GM12891 (cell line): ENCODE results near the gene HEXB.

Experiments
- DNase-seq: peaks from one replicate; pipeline ENCODE4 v3.0.0; 2011; ENCODE audit warnings: low spot score; ENCODE audit not compliant: insufficient read length
- FAIRE-seq: peaks from 2 replicates; lab custom pipeline; 2011; peaks lifted over from hg19 to GRCh38; lab: Jason Lieb, UNC
- PAX5 ChIP-seq: IDR thresholded peaks from 2 replicates; pipeline ENCODE4 v1.6.1; 2011; ENCODE audit warnings: low read length, moderate library complexity, mild to moderate bottlenecking; ENCODE audit not compliant: insufficient read depth, severe bottlenecking
- POLR2A ChIP-seq: IDR thresholded peaks from 2 replicates; pipeline ENCODE4 v1.6.1; 2011; ENCODE audit warnings: low read depth, low read length, control low read depth
- POLR2AphosphoS5 ChIP-seq: IDR thresholded peaks from 2 replicates; pipeline ENCODE4 v1.6.1; 2011; ENCODE audit warnings: low read depth, low read length, control low read depth
- POU2F2 ChIP-seq: IDR thresholded peaks from 2 replicates; pipeline ENCODE4 v1.6.1; 2011; ENCODE audit warnings: low read depth, mild to moderate bottlenecking, control low read depth, low read length, moderate library complexity
- SPI1 ChIP-seq: IDR thresholded peaks from 2 replicates; pipeline ENCODE4 v1.6.1; 2011; ENCODE audit warnings: low read depth, low read length, control low read depth
- TAF1 ChIP-seq: IDR thresholded peaks from 2 replicates; pipeline ENCODE4 v1.6.1; 2011; ENCODE audit warnings: low read depth, low read length, control low read depth

The HEXB gene

GRCh38 chr5:74655716-74656115 is 29.3 kb upstream of the HEXB start:
- TF ChIP-seq POU2F2: no peak
- TF ChIP-seq TAF1: no peak
- no peak for TF ChIP-seq POLR2A
- TF ChIP-seq SPI1: no peak
- TF ChIP-seq POLR2AphosphoS5: no peak
- no peak for TF ChIP-seq PAX5
- FAIRE-seq: no peak
- DNase-seq: no peak

DNA sequence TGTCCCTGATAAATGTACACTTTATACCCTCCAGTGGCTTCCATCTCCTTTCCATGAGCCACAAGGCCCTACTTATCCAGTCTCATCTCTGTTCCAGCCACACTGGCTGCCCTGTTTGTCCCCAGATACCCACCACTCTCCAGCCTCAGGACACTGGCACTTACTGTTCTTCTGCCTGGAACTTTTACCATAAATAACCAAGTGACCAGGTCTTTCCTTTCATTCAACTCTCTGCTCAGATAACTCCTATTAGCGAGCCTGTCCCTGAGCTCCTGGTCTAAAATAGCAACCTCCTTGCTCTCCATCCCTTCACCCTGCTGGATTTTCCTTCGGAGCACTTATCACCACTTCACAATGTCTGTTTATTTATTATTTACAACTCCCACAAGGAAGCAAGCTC is 27.9 kb upstream of the HEXB start:
- FAIRE-seq (no peak), DNase-seq (no peak)
- TF ChIP-seq SPI1 (no peak), POLR2A (no peak), TAF1 (no peak), POLR2AphosphoS5 (no peak), POU2F2 (no peak), PAX5 (no peak)

GRCh38 chr5:74659172-74659571 is 25.9 kb upstream of the HEXB start:
- FAIRE-seq (no peak), DNase-seq (no peak)
- TF ChIP-seq POLR2A (no peak), POU2F2 (no peak), POLR2AphosphoS5 (no peak), TAF1 (no peak), PAX5 (no peak), SPI1 (no peak)

GRCh38 chr5:74660140-74660539 is 24.9 kb upstream of the HEXB start:
- TF ChIP-seq POLR2A (no peak), PAX5 (no peak), SPI1 (no peak), POLR2AphosphoS5 (no peak), TAF1 (no peak), POU2F2 (no peak)
- DNase-seq: no peak
- FAIRE-seq: no peak

DNA sequence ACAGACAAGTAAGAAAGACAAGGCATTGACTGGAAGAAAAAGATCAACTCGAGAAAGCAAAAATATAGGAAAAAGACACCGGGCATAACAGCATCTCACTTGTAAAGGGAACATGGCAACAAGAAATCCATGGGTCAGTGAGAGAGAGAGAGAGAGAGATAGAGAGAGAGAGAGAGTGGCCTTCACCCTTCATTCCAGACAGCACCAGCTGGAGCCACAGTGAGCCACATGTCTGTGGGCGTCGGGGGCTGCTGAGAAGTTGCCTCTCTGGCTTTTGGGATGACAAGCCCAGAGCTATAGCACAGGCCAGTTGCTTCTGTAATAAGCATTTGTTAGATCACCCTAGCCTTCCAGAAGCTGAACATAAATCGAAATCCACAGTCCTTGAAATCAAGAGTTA is 24.2 kb upstream of the HEXB start:
- FAIRE-seq: no peak
- no peak for TF ChIP-seq PAX5
- no peak for TF ChIP-seq POLR2A
- no peak for TF ChIP-seq SPI1
- no peak for TF ChIP-seq TAF1
- TF ChIP-seq POLR2AphosphoS5: no peak
- TF ChIP-seq POU2F2: no peak
- no peak for DNase-seq

DNA sequence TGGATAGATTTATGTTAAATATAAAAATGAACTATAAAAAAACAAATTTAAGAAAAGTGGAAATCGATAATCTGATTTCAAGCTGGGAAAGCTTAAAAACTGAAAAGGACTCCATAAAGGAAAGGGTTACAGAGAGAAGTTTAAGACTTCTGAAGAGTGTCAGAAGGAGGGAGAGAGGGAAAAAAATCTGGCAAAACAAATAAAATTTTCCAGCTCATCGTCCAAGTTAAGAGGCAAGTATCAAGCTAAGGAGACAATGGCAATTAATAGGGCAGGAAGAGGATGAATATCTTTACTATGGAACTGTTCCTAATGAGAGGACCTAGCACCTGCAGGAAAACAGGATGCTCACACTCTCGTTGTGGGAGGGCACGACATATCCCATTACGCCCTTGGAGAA is 20.5 kb upstream of the HEXB start:
- FAIRE-seq (no peak), DNase-seq (no peak)
- no peak for TF ChIP-seq SPI1
- TF ChIP-seq POLR2AphosphoS5: no peak
- no peak for TF ChIP-seq POLR2A
- no peak for TF ChIP-seq PAX5
- no peak for TF ChIP-seq TAF1

GRCh38 chr5:74665273-74665672 is 19.8 kb upstream of the HEXB start:
- DNase-seq: no peak
- TF ChIP-seq SPI1 (no peak), POLR2AphosphoS5 (no peak), PAX5 (no peak), TAF1 (no peak), POLR2A (no peak)
- no peak for FAIRE-seq

DNA sequence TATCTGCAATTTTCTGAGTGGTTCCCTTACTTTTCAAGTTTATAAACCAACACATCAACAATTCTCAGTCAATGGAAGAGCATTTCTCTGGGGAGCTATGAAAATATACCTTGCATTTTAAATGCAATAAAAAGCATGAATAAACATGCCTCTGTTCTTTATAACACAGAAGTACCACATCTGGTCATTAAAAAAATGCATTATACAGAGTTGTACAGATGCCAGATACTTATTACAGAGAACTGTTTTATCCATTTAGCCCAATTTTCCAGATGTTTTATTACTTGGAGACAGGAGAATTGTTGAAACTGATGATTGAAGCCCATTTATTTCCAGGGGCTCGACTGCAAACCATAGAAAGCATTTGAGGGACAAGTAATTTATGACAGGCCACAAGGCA is 19.2 kb upstream of the HEXB start:
- TF ChIP-seq POLR2A (no peak), SPI1 (no peak), POLR2AphosphoS5 (no peak), TAF1 (no peak), PAX5 (no peak), POU2F2 (no peak)
- no peak for FAIRE-seq
- no peak for DNase-seq

DNA sequence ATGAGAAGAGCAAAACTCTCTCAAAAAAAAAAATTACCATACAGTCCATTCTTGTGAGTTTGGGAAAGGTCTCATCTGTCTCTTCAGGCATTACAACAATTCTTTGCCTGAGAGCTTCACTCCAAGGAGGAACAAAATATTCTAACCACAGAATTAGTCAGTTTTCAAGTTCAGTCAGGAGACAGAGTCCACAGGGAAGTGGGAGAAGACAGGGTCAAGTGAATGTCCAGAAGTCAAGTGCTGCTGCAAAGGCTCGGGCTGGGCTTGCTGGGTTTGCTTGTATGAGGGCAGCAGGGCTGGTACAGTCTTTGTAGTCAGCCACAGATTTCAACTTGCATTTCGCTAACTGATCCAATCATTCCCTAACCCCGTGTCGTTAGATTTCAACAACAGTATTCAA is 17.6 kb upstream of the HEXB start:
- TF ChIP-seq POU2F2 (no peak), POLR2A (no peak), TAF1 (no peak), POLR2AphosphoS5 (no peak), PAX5 (no peak), SPI1 (no peak)
- DNase-seq (no peak), FAIRE-seq (no peak)

GRCh38 chr5:74669821-74670220 is 15.2 kb upstream of the HEXB start:
- DNase-seq (no peak), FAIRE-seq (no peak)
- no peak for TF ChIP-seq POU2F2
- TF ChIP-seq POLR2AphosphoS5: no peak
- TF ChIP-seq SPI1: no peak
- TF ChIP-seq TAF1: no peak
- no peak for TF ChIP-seq POLR2A
- TF ChIP-seq PAX5: no peak
